ENCODE data around the gene PHACTR3.

DNA sequence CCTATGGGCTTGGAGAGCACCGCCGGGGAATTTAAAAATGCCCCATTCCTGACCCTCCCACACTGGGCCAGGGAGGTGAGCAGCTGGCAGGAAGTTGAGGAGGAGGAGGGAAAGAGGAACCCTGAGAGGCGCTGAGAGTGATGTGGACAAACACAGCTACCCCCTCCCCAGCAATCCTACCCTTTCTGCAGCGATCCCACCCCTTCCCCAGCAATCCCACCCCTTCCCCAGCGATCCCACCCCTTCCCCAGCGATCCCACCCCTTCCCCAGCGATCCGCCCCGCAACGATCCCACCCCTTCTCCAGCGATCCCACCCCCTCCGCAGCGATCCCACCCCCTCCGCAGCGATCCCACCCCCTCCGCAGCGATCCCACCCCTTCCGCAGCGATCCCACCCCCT lies 217.4 kb downstream of the PHACTR3 start:
- TF ChIP-seq, protein P1, sequence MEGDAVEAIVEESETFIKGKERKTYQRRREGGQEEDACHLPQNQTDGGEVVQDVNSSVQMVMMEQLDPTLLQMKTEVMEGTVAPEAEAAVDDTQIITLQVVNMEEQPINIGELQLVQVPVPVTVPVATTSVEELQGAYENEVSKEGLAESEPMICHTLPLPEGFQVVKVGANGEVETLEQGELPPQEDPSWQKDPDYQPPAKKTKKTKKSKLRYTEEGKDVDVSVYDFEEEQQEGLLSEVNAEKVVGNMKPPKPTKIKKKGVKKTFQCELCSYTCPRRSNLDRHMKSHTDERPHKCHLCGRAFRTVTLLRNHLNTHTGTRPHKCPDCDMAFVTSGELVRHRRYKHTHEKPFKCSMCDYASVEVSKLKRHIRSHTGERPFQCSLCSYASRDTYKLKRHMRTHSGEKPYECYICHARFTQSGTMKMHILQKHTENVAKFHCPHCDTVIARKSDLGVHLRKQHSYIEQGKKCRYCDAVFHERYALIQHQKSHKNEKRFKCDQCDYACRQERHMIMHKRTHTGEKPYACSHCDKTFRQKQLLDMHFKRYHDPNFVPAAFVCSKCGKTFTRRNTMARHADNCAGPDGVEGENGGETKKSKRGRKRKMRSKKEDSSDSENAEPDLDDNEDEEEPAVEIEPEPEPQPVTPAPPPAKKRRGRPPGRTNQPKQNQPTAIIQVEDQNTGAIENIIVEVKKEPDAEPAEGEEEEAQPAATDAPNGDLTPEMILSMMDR (IDR thresholded peaks at IDR 0.05 in 8 of 11, conservative IDR thresholded peaks at IDR 0.05 in 3 of 11) = no peak
- TF ChIP-seq POLR2AphosphoS5 (IDR thresholded peaks at IDR 0.05) = no peak
- no peak for TF ChIP-seq POLR2A (IDR thresholded peaks at IDR 0.05)

Data from spleen (tissue), 7 donors.